AG08395 (cell line): Measurements from ENCODE around the gene IFITM10.

Experiments
- DNase-seq: peaks from one replicate; pipeline ENCODE4 v3.0.0; 2012; ENCODE audit warnings: mixed read lengths, low spot score

Gene IFITM10

GRCh38 chr11:1752907-1753228 is 2.5 kb upstream of the IFITM10 start:
- no peak for DNase-seq

- DNase-seq, result no peak
Measured at GRCh38 chr11:1751999-1752906, 1.9 kb upstream of the IFITM10 start.

- DNase-seq, result no peak
Measured at GRCh38 chr11:1751531-1751921, 1.1 kb upstream of the IFITM10 start.

GRCh38 chr11:1750840-1751530 is 590 bp upstream of the IFITM10 start:
- no peak for DNase-seq

- peak; percentile 97 for DNase-seq
Measured at GRCh38 chr11:1749395-1750351, 722 bp downstream of the IFITM10 start.

GRCh38 chr11:1748636-1749394 is 1.6 kb downstream of the IFITM10 start:
- peak; percentile 75 for DNase-seq

- peak; percentile 33 for DNase-seq
Measured at GRCh38 chr11:1747753-1748635, 2.4 kb downstream of the IFITM10 start.

- DNase-seq, result no peak
Measured at GRCh38 chr11:1746956-1747752, 3.2 kb downstream of the IFITM10 start.

GRCh38 chr11:1746511-1746931 is 3.9 kb downstream of the IFITM10 start:
- DNase-seq, result peak; percentile 28

- no peak for DNase-seq
Measured at GRCh38 chr11:1745701-1746320, 4.6 kb downstream of the IFITM10 start.

GRCh38 chr11:1744891-1745700 is 5.3 kb downstream of the IFITM10 start:
- no peak for DNase-seq

- peak; percentile 41 for DNase-seq
Measured at GRCh38 chr11:1744137-1744886, 6.1 kb downstream of the IFITM10 start.

- no peak for DNase-seq
Measured at GRCh38 chr11:1743585-1744136, 6.7 kb downstream of the IFITM10 start.

- no peak for DNase-seq
Measured at GRCh38 chr11:1742869-1743584, 7.4 kb downstream of the IFITM10 start.

GRCh38 chr11:1742371-1742770 is 8.0 kb downstream of the IFITM10 start:
- no peak for DNase-seq

- DNase-seq, result no peak
Measured at GRCh38 chr11:1741741-1742140, 8.7 kb downstream of the IFITM10 start.
